Upper lobe of left lung (tissue), 6 donors: ENCODE measurements around the gene RIMS4. TPM values are rescaled to one million over a fixed set of nuclear protein-coding genes. Genes with fewer than 3 reads are reported as not detected.

ENCODE experiments used
- ATAC-seq, 2 donors: fragments of 200-7000 bp; cut with Tn5 transposase; one replicate each; pipeline ENCODE4 v1.9.1; 2022; ENCODE audit warnings: mild to moderate bottlenecking in 2 of 2, moderate library complexity in 2 of 2; ENCODE audit not compliant: low FRiP score in 2 of 2
- DNase-seq, 2 donors: peaks; one replicate each; pipeline ENCODE4 v3.0.0-alpha.2; 2019 to 2020
- H3K27ac ChIP-seq, 4 donors: fragments of 200-600 bp; sonication (generic); one replicate each; pipeline ENCODE4 v1.5.1; 2016 to 2019
- H3K27me3 ChIP-seq, 4 donors: fragments of 200-600 bp; sonication (generic); one replicate each; pipeline ENCODE4 v1.5.1; 2017 to 2019
- H3K36me3 ChIP-seq, 4 donors: fragments of 200-600 bp; sonication (generic); one replicate each; pipeline ENCODE4 v1.5.1; 2016 to 2019
- H3K4me1 ChIP-seq, 4 donors: fragments of 200-600 bp; sonication (generic); one replicate each; pipeline ENCODE4 v1.5.1; 2018 to 2019
- H3K4me3 ChIP-seq, 4 donors: fragments of 200-600 bp; sonication (generic); one replicate each; pipeline ENCODE4 v1.5.1; 2017 to 2019; ENCODE audit warnings: mild to moderate bottlenecking in 2 of 4, moderate library complexity in 1 of 4
- H3K9me3 ChIP-seq, 4 donors: fragments of 200-600 bp; sonication (generic); one replicate each; pipeline ENCODE4 v1.5.1; 2018 to 2019
- CTCF ChIP-seq, 6 experiments: fragments of 450-650 bp in 4 of 6; fragments of 200-600 bp in 2 of 6; sonication (generic) in 2 of 6; IDR thresholded peaks; one replicate each; pipeline ENCODE4 v1.5.1; 2016 to 2019; ENCODE audit warnings: antibody characterized with exemption in 6 of 6
- EP300 ChIP-seq, 4 donors: sonication (generic); formaldehyde crosslinking; IDR thresholded peaks; one replicate each; pipeline ENCODE4 v1.5.1; 2017; ENCODE audit warnings: antibody characterized with exemption in 4 of 4, control low read depth in 2 of 4
- POLR2A ChIP-seq, 4 donors: fragments of 450-650 bp; IDR thresholded peaks; one replicate each; pipeline ENCODE4 v1.5.1; 2016 to 2017; ENCODE audit warnings: antibody characterized with exemption in 4 of 4, mild to moderate bottlenecking in 2 of 4
- POLR2AphosphoS5 ChIP-seq, 2 donors: sonication (generic); formaldehyde crosslinking; IDR thresholded peaks; one replicate each; pipeline ENCODE4 v1.5.1; 2017; ENCODE audit warnings: antibody characterized with exemption in 2 of 2
- WGBS, 2 donors: methylation state at CpG; one replicate each; pipeline ENCODE4 v1.1.5; 2017 to 2018; 5-methylcytosine and 5-hydroxymethylcytosine counted together
- total RNA-seq, 6 donors: library from RNA; depleted of rRNA in 4 of 6; stranded (reverse); fragments of >200 nt in 4 of 6; gene quantifications; one replicate each; pipeline versions ENCODE4 v1.1.0 to v1.2.1, GENCODE V29; 2016 to 2021
- donor health status: DM: no; HTN: no; CAD: no; lungs with moderate emphysema.
- donor health status: DM: no; HTN: yes; CAD: no; lungs with severe emphysema.

Gene RIMS4
- total RNA-seq, 6 donors from 2014 or later = 1.0 to 2.2 (median 2.1) TPM

GRCh38 chr20:44743916-44744655 is 66.3 kb downstream of the RIMS4 start:
- Histone ChIP-seq H3K27ac (no peak overlapping the region), H3K4me3 (no peak overlapping the region), H3K36me3 (no peaks in the 10 kb centered on the region), H3K4me1 (peaks cover 20 to 30% (median 26%) of the 10 kb centered on the region in 4 donors), H3K9me3 (no peaks in the 10 kb centered on the region), H3K27me3 (no peaks in the 10 kb centered on the region)
- ATAC-seq = no peak
- no peak for DNase-seq
- WGBS, 2 donors = 94 to 95% methylated on average over 8 to 12 of the region's 12 CpGs
- TF ChIP-seq POLR2A (IDR thresholded peaks at IDR 0.05) (no peak), EP300 (IDR thresholded peaks at IDR 0.05) (no peak), CTCF (IDR thresholded peaks at IDR 0.05) (no peak), POLR2AphosphoS5 (IDR thresholded peaks at IDR 0.05) (no peak)

- 78 to 86% methylated on average over 7 of the region's 7 CpGs for WGBS, 2 donors
- no peaks in the 10 kb centered on the region for H3K9me3 ChIP-seq
- DNase-seq = no peak
- H3K27ac ChIP-seq = no peak overlapping the region
- no peaks in the 10 kb centered on the region for H3K36me3 ChIP-seq
- TF ChIP-seq POLR2AphosphoS5 (IDR thresholded peaks at IDR 0.05) (no peak), CTCF (IDR thresholded peaks at IDR 0.05) (no peak), POLR2A (IDR thresholded peaks at IDR 0.05) (no peak), EP300 (IDR thresholded peaks at IDR 0.05) (no peak)
- peaks cover 20 to 28% (median 26%) of the 10 kb centered on the region in 4 donors for H3K4me1 ChIP-seq
- H3K4me3 ChIP-seq = no peak overlapping the region
- H3K27me3 ChIP-seq = no peaks in the 10 kb centered on the region
- no peak for ATAC-seq
Observed at GRCh38 chr20:44743080-44743701, 67.2 kb downstream of the RIMS4 start.

- Histone ChIP-seq H3K27ac (no peak overlapping the region), H3K27me3 (no peaks in the 10 kb centered on the region), H3K4me3 (no peak overlapping the region), H3K4me1 (peaks cover 20 to 23% (median 21%) of the 10 kb centered on the region in 4 donors), H3K9me3 (no peaks in the 10 kb centered on the region), H3K36me3 (no peaks in the 10 kb centered on the region)
- no peak for DNase-seq
- no peak for ATAC-seq
- 79 to 80% methylated on average over 9 of the region's 14 CpGs for WGBS, 2 donors
- TF ChIP-seq CTCF (IDR thresholded peaks at IDR 0.05) = no peak
- no peak for TF ChIP-seq POLR2AphosphoS5 (IDR thresholded peaks at IDR 0.05)
- TF ChIP-seq EP300 (IDR thresholded peaks at IDR 0.05) = no peak
- TF ChIP-seq POLR2A (IDR thresholded peaks at IDR 0.05) = no peak
Observed at GRCh38 chr20:44742304-44743079, 67.9 kb downstream of the RIMS4 start.

- WGBS, 2 donors = 65 to 66% methylated on average over 2 of the region's 2 CpGs
Observed at GRCh38 chr20:44739942-44740341, 70.4 kb downstream of the RIMS4 start.

More at GRCh38 chr20:44739942-44740341, 70.4 kb downstream of the RIMS4 start:
- H3K27me3 ChIP-seq = no peaks in the 10 kb centered on the region
- no peak overlapping the region for H3K27ac ChIP-seq
- H3K9me3 ChIP-seq = no peaks in the 10 kb centered on the region
- ATAC-seq = no peak
- TF ChIP-seq CTCF (IDR thresholded peaks at IDR 0.05) (no peak), POLR2A (IDR thresholded peaks at IDR 0.05) (no peak), POLR2AphosphoS5 (IDR thresholded peaks at IDR 0.05) (no peak), EP300 (IDR thresholded peaks at IDR 0.05) (no peak)
- no peak overlapping the region for H3K4me3 ChIP-seq
- peaks cover 0 to 15% (median 0%) of the 10 kb centered on the region in 4 donors for H3K4me1 ChIP-seq
- no peak for DNase-seq
- no peaks in the 10 kb centered on the region for H3K36me3 ChIP-seq
